ENCODE data around the gene VPS35L. TPM values are rescaled to one million over a fixed set of nuclear protein-coding genes. Genes with fewer than 3 reads are reported as not detected.

Gene VPS35L
- total and polyA plus RNA-seq, 10 of the 15 experiments (the other 5 are each of a cell fraction or from before 2014, with no cell fraction given), result 14.9 to 44.1 (median 26.3) TPM

GRCh38 chr16:19706846-19707245, 151.3 kb downstream of the VPS35L start:
- POLR2A ChIA-PET, result no interaction called here
- Histone ChIP-seq H3K27ac (ENCODE audit: control insufficient read depth, insufficient read depth) (no peak overlapping the region), H3K36me3 (ENCODE audit: control insufficient read depth in 2 of 2, insufficient read depth in 2 of 2, low read length in 1 of 2) (peaks cover 19% of the 10 kb centered on the region in 2 experiments; a peak in 3 of 4 replicates), H2AFZ (ENCODE audit: control insufficient read depth, low read depth, low read length) (no peak overlapping the region), H3K9ac (ENCODE audit: control insufficient read depth, insufficient read depth, low read length) (no peak overlapping the region), H4K20me1 (ENCODE audit: control insufficient read depth, insufficient read depth) (no peaks in the 10 kb centered on the region; the same call in 1 of the 2 replicates), H3K79me2 (ENCODE audit: control insufficient read depth, insufficient read depth, low read length) (no peaks in the 10 kb centered on the region), H3K27me3 (replicated peaks in 1 of 2; ENCODE audit: control insufficient read depth in 2 of 2, insufficient read depth in 2 of 2, low read length in 1 of 2) (no peaks in the 10 kb centered on the region), H3K4me1 (ENCODE audit: control insufficient read depth, insufficient read depth, low read length) (no peaks in the 10 kb centered on the region), H3K4me3 (no peak overlapping the region), H3K4me2 (ENCODE audit: control insufficient read depth, insufficient read depth) (no peak overlapping the region), H3K9me3 (replicated peaks; ENCODE audit: control insufficient read depth, insufficient read depth, low read length) (no peaks in the 10 kb centered on the region)
- ATAC-seq (no peak), DNase-seq (ENCODE audit: low read depth, low spot score) (no peak), FAIRE-seq (no peak)
- TF ChIP-seq GABPA (IDR thresholded peaks at IDR 0.05; ENCODE audit: low read depth) (no peak), NR2C1 (IDR thresholded peaks at IDR 0.05) (no peak), ZNF687 (IDR thresholded peaks at IDR 0.05) (no peak), NKRF (conservative IDR thresholded peaks at IDR 0.05) (no peak), SP1 (IDR thresholded peaks at IDR 0.05; ENCODE audit: low read depth, low read length) (no peak), POLR2AphosphoS5 (IDR thresholded peaks at IDR 0.05; ENCODE audit: low read length) (no peak), MYB (IDR thresholded peaks at IDR 0.05; ENCODE audit: borderline replicate concordance, low read depth, low read length) (no peak), E4F1 (IDR thresholded peaks at IDR 0.05; ENCODE audit: borderline replicate concordance, partially characterized antibody) (no peak)
- in situ Hi-C loops (cut with MboI), result no loop called here
- BruUV-seq (replicated peaks), result no TSS peak
- RAD21 ChIA-PET (ENCODE audit: unreplicated experiment), result no interaction called here
- WGBS (ENCODE audit: insufficient coverage, insufficient replicate concordance, low lambda C conversion rate, missing lambda C conversion rate), result 98% methylated on average over 15 of the region's 15 CpGs
- CTCF ChIA-PET, result interaction anchor here (0.7 kb wide), 1 partner anchor 17 kb away, joined by 3 read pairs; no protein-coding TSS in a partner anchor
- SMC1A ChIA-PET (ENCODE audit: uncharacterized antibody, unreplicated experiment), result no interaction called here
- intact Hi-C loops (cut with micrococcal nuclease; ENCODE audit: unreplicated experiment), result no loop called here
